ENCODE data around the gene HBE1.
A peak's percentile ranks its signal among the peaks of the same experiment; 100 is the strongest.
"Not testable (repeated sequence)": the region's sequence is repeated elsewhere in the genome, so short reads cannot be mapped to it uniquely, and the experiment has no call there.

The HBE1 gene

GRCh38 chr11:5284637-5285036 lies 14.9 kb upstream of the HBE1 start:
- no peak for DNase-seq

DNA sequence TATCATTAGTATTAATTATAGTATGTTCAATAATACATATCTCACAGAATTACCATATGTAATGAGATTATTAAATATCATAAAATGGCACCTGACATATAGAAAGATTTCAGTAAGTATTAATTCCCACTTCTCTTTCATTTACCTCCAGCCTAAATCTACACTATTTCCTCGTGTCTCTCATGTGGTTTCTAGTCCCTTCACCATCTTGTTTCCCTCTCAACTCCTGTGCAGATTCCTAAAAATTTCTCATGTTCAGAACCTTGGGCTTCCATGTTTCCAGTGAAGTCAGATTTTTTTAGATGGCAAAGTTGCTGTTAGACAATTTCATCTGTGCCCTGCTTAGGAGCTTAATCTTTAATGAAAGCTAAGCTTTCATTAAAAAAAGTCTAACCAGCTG lies 14.1 kb upstream of the HBE1 start:
- DNase-seq, result no peak

DNA sequence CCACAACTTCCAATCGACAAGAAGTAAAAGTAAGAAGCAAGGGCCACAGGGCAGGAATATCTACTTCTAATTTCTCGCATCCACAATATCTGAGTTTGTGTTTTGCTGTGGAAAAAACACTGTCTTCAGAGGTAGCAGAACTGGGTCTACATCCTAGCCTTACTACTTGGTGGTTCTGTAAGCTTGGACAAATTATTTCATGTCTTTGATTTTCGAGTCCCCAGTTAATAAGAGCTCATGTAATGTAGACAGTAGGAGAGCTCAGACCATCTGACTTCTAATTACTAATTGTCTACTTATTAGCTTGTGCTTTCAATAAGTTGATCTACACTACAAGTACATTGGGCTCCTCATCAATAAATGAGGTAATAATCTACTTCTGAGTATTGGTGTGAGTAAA lies 13.3 kb upstream of the HBE1 start:
- no peak for DNase-seq

GRCh38 chr11:5282628-5283027 lies 12.9 kb upstream of the HBE1 start:
- DNase-seq, result no peak

GRCh38 chr11:5281596-5281995 lies 11.9 kb upstream of the HBE1 start:
- DNase-seq, result no peak

DNA sequence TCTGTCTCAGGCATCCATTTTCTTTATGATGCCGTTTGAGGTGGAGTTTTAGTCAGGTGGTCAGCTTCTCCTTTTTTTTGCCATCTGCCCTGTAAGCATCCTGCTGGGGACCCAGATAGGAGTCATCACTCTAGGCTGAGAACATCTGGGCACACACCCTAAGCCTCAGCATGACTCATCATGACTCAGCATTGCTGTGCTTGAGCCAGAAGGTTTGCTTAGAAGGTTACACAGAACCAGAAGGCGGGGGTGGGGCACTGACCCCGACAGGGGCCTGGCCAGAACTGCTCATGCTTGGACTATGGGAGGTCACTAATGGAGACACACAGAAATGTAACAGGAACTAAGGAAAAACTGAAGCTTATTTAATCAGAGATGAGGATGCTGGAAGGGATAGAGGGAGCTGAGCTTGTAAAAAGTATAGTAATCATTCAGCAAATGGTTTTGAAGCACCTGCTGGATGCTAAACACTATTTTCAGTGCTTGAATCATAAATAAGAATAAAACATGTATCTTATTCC lies 10.9 kb upstream of the HBE1 start:
- peak; percentile 52 to 90 for DNase-seq

DNA sequence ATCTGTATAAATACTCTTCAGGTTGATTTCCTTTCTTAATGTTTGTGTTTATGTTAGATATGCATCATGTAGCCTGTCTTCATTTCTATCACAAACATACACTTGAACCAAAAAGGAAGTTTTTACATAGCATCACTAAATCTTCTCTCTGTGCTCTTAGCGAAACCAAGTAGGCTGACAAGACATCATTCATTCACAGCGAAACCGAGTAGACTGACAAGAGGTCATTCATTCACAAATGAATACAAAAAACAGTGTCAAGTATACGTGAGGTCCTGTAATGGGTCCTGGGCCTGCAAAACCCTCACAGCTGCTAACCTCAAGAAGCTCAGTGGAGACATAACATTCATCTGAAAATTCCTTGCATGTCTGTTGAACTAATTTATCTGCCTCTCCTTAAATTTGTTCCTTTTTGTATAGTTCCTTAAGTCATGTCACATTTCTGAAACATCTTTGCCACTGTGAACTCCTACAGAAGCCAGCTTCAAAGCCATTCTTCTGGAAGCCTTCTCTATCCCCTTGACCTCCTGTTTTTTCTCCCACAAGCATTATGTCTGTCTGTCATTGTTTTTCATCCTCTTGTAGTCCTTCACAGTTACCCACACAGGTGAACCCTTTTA lies 9.8 kb upstream of the HBE1 start:
- DNase-seq, result no peak

DNA sequence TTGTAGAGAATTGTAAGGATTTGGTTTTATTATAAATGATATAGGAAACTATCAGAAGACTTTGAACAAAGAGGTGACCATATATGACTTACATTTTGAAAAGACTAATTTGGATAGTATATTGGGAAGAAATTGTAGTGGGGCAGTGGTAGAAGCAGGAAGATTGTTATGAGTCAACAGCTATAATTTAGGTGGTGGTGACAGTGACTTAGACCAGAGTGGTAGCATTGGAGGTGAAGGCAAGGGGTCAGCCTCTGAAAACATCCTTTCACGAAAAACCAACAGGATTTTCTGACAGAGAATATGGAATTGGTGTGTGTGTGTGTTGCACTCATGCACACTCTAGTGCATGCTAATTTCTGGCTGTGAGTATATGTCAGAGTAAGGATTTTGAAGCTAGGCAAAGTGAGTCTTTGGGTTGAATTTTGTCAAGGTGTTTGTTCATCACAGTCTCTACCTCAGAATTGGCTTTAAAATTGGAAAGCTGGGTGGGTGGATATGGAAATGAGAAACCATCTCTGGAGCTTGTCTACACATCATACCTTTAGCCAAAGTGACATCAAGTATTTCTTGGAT lies 8.2 kb upstream of the HBE1 start:
- DNase-seq, result no peak

DNA sequence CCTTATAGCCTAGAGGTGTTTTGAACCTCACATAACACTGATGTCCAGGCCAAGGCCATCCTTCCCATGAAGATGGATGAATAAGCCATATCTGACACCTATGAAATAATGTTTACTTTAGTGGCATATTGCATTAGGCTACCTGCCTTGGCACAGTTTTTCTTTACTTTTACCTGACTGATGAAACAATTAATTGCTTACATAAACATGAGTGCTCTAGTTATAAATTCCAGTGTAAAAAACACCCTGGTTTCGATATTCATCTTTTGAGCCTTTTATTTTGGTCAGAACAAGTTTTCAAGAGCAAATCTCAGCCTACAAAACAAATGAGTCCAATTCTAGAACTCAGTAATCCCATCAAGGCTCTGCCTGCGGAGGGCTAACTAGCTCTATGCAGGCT lies 7.0 kb upstream of the HBE1 start:
- DNase-seq, result no peak

DNA sequence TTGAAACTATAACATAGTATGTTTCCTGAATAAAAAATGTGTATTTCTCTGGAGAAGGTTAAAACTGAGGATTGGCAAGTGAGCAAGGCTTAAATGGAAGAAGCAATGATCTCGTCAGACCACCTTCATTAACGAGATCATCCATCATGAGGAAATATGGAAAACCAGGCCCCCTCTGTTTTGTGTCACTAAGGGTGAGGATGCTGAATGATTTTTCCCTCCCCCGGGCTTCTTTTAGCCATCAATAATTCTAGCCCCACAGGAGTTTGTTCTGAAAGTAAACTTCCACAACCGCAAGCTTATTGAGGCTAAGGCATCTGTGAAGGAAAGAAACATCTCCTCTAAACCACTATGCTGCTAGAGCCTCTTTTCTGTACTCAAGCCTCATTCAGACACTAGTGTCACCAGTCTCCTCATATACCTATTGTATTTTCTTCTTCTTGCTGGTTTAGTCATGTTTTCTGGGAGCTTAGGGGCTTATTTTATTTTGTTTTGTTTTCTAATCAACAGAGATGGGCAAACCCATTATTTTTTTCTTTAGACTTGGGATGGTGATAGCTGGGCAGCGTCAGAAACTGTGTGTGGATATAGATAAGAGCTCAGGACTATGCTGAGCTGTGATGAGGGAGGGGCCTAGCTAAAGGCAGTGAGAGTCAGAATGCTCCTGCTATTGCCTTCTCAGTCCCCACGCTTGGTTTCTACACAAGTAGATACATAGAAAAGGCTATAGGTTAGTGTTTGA lies 5.8 kb upstream of the HBE1 start:
- DNase-seq, result no peak

GRCh38 chr11:5274395-5274794 lies 4.7 kb upstream of the HBE1 start:
- no peak for DNase-seq

- DNase-seq, result no peak
Observed at GRCh38 chr11:5272395-5273017, 2.8 kb upstream of the HBE1 start.

GRCh38 chr11:5267033-5267563 lies 2.6 kb downstream of the HBE1 start:
- no peak for DNase-seq

GRCh38 chr11:5266609-5267008 lies 3.1 kb downstream of the HBE1 start:
- DNase-seq, result no peak

DNA sequence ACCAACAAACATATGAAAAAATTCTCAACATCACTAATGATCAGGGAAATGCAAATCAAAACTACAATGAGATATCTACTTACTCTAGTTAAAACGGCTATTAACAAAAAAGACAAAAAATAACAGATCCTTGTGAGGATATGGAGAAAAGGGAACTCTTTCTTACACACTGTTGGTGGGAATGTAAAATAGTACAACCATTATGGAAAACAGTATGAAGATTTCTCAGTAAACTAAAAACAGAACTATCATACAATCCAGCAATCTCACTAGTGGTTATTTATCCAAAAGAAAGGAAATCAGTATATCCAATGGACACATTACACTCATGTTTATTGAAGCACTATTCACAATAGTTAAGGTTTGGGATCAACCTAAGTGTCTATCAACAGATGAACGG lies 3.9 kb downstream of the HBE1 start:
- DNase-seq, result no peak

GRCh38 chr11:5258543-5259262 lies 11.0 kb downstream of the HBE1 start:
- no peak for DNase-seq

- DNase-seq, result no peak
Observed at GRCh38 chr11:5257296-5257695, 12.4 kb downstream of the HBE1 start.

GRCh38 chr11:5254646-5255413 lies 14.9 kb downstream of the HBE1 start, which contains the start of gene HBG2:
TSS of gene HBG2 (minus strand) at chr11:5254781. CDS start at chr11:5254728, 53 bp downstream.
- DNase-seq, result not testable (repeated sequence)

DNA sequence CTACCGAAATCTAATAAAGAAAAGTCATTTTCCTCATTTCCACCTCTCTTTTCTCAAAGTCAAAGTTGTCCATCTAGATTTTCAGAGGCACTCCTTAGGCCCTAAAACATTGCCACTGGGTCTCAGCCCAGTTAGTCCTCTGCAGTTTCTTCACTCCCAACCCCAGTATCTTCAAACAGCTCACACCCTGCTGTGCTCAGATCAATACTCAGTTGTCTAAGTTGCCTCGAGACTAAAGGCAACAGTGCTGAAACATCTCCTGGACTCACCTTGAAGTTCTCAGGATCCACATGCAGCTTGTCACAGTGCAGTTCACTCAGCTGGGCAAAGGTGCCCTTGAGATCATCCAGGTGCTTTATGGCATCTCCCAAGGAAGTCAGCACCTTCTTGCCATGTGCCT lies 15.7 kb downstream of the HBE1 start:
- not testable (repeated sequence) for DNase-seq

DNA sequence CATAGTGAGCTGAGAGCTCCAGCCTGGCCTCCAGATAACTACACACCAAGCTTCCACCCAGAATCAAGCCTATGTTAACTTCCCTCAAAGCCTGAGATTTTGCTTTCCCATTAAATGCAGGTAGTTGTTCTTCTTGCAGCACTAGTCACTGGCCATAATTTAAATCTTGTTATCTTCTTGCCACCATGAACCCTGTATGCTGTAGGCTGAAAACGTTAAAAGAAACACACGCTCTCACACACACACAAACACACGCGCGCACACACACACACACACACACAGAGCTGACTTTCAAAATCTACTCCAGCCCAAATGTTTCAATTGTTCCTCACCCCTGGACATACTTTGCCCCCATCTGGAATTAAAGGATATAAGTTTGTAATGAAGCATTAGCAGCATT lies 16.3 kb downstream of the HBE1 start:
- DNase-seq, result not testable (repeated sequence)

DNA sequence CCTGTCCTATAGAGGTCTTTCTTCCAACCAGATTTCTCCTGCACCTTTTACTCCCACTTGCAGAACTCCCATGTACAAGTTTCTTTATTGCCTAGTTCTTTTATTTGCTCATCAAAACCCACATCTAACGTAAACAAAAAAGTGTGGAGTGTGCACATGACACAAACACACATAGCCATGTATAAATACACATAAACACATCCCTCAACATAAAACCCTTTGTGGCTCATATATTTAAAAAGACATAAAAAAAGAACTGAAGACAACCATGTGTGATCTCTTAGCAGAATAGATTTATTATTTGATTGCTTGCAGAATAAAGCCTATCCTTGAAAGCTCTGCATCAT lies 16.9 kb downstream of the HBE1 start:
- no peak for DNase-seq
